GM10248 (cell line): ENCODE measurements around the gene CBFA2T3.

ENCODE experiments used
- CTCF ChIA-PET: fragments of 300-600 bp; sonication (Branson Sonifier 250); formaldehyde crosslinking; extraction: SDS; loops from one replicate; lab custom pipeline; 2021; ENCODE audit warnings: antibody characterized with exemption; lab: Yijun Ruan, JAX
- POLR2A ChIA-PET: fragments of 350-650 bp; sonication (Branson Sonifier 250); formaldehyde crosslinking; extraction: SDS; loops from one replicate; lab custom pipeline; 2020; ENCODE audit warnings: antibody characterized with exemption; lab: Yijun Ruan, JAX
- DNase-seq: peaks from one replicate; pipeline ENCODE4 v3.0.0; 2012; ENCODE audit errors: extremely low spot score
- CTCF ChIP-seq: IDR thresholded peaks from 2 replicates; pipeline ENCODE4 v1.5.1; 2012; ENCODE audit warnings: mild to moderate bottlenecking, low read depth; ENCODE audit errors: extremely low read depth, missing control alignments, control extremely low read depth

The CBFA2T3 gene

GRCh38 chr16:88988980-88989811 lies 12.2 kb upstream of the CBFA2T3 start:
- TF ChIP-seq CTCF, result no peak
- POLR2A ChIA-PET, result no interaction called here
- DNase-seq, result no peak

DNA sequence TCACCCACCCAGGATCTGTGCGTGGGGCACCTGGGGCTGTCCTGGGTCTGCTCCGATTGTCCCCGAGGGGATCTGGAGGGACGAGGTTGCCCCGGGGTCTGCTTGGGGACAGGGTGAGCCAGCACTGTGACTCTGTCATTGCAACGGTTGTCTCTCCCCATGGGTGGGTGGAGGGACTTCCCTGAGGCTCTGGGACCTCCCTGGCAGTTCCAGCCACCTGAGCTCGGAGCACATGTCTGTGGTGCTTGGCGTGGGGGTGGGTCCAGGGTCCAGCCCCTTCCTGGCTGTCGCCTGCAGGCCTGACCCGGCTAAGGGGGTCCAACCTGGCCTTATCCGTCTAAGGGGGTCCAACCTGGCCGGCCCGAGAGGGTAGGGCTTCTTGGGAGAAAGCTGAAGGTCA lies 8.5 kb upstream of the CBFA2T3 start:
- DNase-seq, result peak; percentile 75
- POLR2A ChIA-PET, result no interaction called here
- no peak for TF ChIP-seq CTCF

More at GRCh38 chr16:88988980-88989811, 12.2 kb upstream of the CBFA2T3 start:
- CTCF ChIA-PET, result interaction anchor here (2.6 kb wide), 1 partner anchor 10 kb away, joined by 7 read pairs; no protein-coding TSS in a partner anchor

DNA sequence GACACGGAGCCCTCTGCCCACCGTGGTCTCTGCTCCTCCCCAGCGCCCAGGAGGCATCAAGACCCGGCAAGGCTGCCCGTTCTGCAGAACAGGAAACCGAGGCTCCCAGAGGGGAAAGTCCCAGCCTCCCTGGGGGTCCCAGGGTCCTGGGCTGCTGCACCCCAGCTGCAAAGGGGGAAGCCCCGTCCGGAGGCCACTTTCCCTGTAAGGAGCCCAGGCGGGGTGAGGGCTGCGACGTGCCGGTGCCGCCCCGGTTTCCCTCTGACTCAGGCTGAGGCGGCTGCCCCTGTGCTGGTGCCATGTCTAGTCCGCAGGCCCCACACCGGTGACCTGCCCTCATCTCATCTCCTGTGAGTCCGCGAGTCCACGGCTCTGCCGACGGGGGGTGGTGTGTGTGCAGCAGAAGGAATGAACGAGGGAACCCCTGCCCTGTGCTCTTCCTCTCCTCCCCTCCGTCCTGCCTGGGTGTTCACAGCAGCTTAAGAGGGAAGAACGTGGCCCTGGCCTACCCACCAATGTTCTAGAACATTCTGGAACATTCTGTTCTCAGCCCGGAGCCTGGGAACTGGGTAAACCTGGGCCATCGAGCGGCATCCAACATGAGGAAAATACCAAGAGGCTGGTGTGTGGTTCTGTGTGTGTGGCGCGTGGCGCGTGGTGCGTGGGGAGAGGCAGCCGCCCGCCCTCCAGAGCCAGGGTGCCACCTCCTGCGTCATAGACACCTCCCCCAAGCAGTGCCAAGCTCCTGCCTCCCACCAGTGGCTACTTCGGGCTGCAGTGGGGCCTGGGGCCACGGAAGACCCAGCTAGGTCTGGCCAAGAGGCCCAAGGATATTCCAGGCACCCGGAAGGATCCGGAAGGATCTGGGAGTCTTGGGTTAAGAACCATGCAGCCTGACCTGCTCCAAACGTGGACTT lies 7.0 kb upstream of the CBFA2T3 start:
- ChIA-PET POLR2A (no interaction called here), CTCF (interaction anchor here (0.9 to 1.3 kb wide), 3 partner anchors 12 to 247 kb away, joined by 3 read pairs; no protein-coding TSS in a partner anchor)
- TF ChIP-seq CTCF, result no peak
- DNase-seq, result peak; percentile 74

More for the DNA sequence above, 8.5 kb upstream of the CBFA2T3 start:
- CTCF ChIA-PET, result interaction anchor here (1.2 kb wide), 1 partner anchor 248 kb away, joined by 3 read pairs; no protein-coding TSS in a partner anchor

DNA sequence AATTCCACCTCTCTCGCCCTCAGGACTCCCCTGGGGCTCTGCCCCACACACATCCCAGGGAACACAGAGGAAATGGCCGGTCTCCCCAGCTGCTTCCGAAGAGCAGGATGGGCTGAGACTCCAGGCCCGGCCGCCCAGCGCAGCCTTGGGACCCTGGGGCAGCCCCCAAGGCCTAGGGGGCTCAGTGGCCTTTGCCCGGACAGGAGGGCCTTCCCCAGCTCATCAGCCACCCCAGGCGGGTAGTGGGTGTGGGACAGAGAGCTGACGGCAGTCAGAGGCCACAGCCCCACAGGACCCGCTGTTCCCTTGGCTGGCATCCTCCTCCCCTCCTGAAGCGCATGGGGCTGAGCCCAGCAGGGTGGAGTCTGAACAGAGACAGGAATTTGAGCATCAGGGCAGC lies 6.2 kb upstream of the CBFA2T3 start:
- TF ChIP-seq CTCF, result no peak
- ChIA-PET POLR2A (no interaction called here), CTCF (no interaction called here)
- peak; percentile 60 for DNase-seq

- DNase-seq, result no peak
- ChIA-PET POLR2A (interaction anchor here (0.9 kb wide), 1 partner anchor 14 kb away, joined by 3 read pairs; no protein-coding TSS in a partner anchor), CTCF (interaction anchor here (1.0 kb wide), 1 partner anchor 10 kb away, joined by 3 read pairs; no protein-coding TSS in a partner anchor)
- no peak for TF ChIP-seq CTCF
These were observed 5.5 kb upstream of the CBFA2T3 start for GRCh38 chr16:88982286-88983084.
